GM12892 (cell line): Measurements from ENCODE around the gene EIF2S1.
"Not testable (repeated sequence)": the region's sequence is repeated elsewhere in the genome, so short reads cannot be mapped to it uniquely, and the experiment has no call there.

ENCODE experiments used
- DNase-seq: peaks from one replicate; pipeline ENCODE4 v3.0.0; 2011; ENCODE audit not compliant: insufficient read length
- FAIRE-seq: peaks from 2 replicates; lab custom pipeline; 2011; peaks lifted over from hg19 to GRCh38; lab: Jason Lieb, UNC
- POLR2A ChIP-seq: IDR thresholded peaks from 2 replicates; pipeline ENCODE4 v1.6.1; 2011; ENCODE audit warnings: low read depth, low read length, control low read depth
- POLR2AphosphoS5 ChIP-seq: IDR thresholded peaks from 2 replicates; pipeline ENCODE4 v1.6.1; 2011; ENCODE audit warnings: low read depth, low read length, control low read depth
- TAF1 ChIP-seq: IDR thresholded peaks from 2 replicates; pipeline ENCODE4 v1.6.1; 2011; ENCODE audit warnings: low read depth, mild to moderate bottlenecking, control low read depth, low read length, borderline replicate concordance

Gene EIF2S1

DNA sequence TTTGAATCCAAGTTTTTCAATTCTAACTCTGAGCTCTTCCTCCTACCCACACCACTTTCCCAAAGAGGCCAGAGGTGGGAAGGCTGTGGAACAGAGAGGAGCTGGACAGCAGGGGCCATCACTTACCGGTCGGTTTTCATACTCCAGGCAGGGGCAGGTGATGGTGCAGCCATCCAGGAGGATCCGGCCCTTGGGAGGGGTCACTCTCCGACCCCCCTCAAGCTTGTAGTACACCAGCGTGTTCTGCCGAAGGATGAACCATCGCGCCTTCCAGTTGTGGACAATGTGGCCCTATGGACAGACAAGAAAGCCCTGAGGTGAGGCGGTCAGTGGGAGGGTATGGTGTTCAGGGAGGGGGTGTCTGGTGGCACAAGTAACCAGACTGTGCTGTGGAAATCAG lies 37.4 kb downstream of the EIF2S1 start:
- no peak for DNase-seq
- no peak for FAIRE-seq
- TF ChIP-seq POLR2A (no peak), POLR2AphosphoS5 (no peak), TAF1 (no peak)

DNA sequence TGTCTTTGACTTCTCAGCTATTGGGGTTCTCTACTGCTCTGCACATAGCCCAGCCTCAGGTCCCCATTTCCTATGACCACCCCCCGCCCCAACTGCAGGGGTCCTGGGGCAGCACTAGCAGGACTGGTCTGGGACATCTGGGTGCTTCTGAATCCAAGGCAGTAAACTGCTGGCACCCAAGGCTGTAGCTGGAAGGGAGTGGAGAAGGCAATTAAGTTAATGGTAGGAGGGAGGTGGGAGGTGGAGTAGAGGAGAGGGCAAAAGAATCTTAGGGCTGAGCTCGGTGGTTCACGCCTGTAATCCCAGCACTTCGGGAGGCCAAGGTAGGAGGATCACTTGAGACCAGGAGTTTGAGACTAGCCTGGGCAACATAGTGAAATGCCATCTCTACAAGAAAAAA lies 40.3 kb downstream of the EIF2S1 start:
- FAIRE-seq = no peak
- TF ChIP-seq POLR2A (no peak), POLR2AphosphoS5 (no peak), TAF1 (no peak)
- DNase-seq = no peak

DNA sequence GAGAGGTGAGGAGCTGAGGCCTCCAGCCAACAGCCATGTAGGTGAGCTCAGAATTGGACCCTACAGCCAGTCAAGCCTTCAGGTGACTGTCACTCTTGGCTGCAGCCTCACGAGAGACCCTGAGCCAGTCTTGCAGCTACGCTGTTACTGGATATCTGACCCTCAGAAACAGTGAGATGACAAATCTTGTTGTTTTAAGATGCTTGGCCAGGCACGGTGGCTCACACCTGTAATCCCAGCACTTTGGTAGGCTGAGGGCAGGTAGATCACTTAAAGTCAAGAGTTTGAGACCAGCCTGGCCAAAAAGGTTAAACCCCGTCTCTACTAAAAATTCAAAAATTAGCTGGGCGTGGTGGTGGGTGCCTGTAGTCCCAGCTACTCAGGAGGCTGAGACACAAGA lies 45.6 kb downstream of the EIF2S1 start:
- FAIRE-seq (no peak), DNase-seq (no peak)
- TF ChIP-seq POLR2AphosphoS5 (no peak), POLR2A (no peak), TAF1 (no peak)

DNA sequence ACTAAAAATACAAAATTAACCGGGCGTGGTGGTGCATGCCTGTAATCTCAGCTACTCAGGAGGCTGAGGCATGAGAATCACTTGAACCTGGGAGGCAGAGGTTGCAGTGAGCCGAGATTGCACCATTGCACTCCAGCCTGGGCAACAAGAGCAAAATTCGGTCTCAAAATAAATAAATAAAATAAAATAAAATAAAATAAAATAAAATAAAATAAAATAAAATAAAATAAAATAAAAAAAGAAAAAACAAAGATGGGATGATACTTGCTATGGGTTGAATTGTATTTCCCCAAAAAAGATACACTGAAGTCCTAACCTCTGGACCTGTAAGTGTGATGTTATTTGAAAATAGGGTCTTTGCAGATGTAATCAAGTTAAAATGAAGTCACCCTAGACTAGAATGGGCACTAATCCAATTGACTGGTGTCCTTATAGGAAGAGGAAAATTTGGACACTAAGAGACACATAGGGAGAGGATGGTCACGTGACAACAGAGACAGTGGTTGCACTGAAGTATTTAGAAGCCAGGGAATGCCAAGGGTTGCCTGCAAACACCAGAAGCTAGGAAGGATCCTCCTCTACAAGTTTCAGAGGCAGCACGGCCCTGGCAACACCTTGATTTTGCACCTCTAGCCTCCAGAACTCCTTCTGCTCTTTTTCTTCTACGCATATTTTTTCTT lies 48.1 kb downstream of the EIF2S1 start:
- DNase-seq, FAIRE-seq: not testable (repeated sequence)

DNA sequence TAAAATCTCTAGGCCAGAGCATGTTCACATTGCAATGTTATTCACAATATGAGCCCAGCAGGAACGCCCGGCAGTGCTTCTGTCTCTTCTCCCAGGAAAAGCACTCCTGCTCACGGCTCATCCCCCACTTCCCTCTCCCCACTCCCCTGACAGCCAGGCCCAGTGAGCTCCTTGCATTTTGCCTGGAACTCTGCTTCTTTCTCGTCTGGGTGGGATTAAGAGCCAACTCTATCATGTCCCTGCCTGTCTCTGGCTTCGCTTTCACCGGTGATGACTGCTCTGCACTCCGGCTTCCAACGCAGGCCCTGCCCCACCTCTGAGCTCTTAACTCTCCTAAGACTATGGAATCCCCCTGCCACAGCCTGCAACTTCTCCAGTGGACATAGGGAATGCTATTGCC lies 49.3 kb downstream of the EIF2S1 start:
- DNase-seq = no peak
- FAIRE-seq = no peak
- TF ChIP-seq TAF1 (no peak), POLR2A (no peak), POLR2AphosphoS5 (no peak)

DNA sequence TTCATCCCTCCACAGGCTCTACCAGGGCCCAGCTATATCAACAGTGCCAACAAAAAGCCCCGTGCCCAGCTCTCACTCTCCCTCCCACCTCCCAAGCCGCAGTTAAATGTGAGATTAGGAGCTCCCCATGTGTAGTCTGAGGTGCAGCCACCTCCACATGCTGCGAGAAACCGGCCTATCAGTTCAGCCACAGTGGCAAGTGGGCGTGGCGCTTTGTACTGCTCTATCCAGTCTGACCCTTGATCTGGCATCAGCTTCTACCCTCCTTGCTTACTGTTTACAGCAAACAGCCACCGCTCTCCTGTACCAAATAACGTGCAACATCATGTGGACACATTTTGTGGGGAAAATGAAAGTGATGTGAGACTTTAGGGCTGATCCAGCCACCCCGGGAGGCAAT lies 50.2 kb downstream of the EIF2S1 start:
- FAIRE-seq = no peak
- DNase-seq = no peak
- TF ChIP-seq POLR2A (no peak), POLR2AphosphoS5 (no peak), TAF1 (no peak)

DNA sequence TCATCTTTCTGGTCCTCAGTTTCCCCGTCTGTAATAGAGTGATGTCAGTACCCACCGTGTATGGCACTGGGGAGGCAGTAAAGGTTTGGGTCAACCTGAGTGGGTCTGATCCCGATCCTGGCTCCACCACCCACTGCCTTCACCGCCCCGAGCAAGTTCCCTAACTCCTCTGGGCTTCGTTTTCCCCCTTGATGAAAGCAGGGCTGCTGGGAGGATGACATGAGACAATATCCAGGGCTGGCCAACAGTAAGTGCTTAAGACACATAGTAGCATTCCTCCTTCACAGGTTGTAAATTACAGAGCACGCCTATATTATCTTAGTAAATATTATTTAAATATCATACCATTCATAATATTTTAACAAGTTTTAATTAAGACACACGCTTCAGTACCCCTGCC lies 51.2 kb downstream of the EIF2S1 start:
- no peak for DNase-seq
- TF ChIP-seq POLR2A (no peak), TAF1 (no peak), POLR2AphosphoS5 (no peak)
- no peak for FAIRE-seq

DNA sequence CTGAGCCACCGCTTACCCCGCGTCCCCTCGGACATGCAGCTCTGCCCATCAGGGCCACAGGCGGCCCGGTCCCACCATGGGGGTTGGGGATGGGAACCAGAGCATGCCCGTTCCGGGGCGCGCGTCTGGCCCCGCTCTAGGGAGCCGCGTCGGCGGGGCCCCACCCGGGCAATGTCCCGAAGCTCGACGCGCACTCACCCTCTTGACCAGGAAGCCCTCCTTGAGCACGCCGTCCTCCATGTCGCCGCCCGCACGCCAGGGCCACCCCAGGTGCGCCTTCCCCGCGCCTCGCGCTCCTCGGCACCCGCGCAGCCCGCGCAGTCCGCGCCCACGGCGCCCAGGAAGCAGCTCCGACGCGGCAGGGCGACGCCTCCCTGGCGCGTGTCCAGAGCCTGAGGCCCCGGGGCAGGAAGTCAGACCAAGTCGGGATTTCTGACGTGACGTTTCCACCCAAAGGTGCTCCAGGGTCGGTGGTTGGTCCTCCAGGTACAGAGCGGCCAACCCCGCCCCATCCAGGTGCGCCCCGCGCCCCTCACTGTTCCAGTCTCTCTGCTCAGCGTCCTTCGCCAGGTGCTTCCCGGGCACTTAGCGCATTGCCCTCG lies 51.8 kb downstream of the EIF2S1 start, which contains the start of gene PLEK2:
PLEK2 (minus strand) TSS at position 346 of the 602 bp plus-strand sequence; CDS start at position 240, 106 bp downstream.
- no peak for DNase-seq
- TF ChIP-seq POLR2AphosphoS5 (no peak), POLR2A (no peak), TAF1 (no peak)
- no peak for FAIRE-seq

DNA sequence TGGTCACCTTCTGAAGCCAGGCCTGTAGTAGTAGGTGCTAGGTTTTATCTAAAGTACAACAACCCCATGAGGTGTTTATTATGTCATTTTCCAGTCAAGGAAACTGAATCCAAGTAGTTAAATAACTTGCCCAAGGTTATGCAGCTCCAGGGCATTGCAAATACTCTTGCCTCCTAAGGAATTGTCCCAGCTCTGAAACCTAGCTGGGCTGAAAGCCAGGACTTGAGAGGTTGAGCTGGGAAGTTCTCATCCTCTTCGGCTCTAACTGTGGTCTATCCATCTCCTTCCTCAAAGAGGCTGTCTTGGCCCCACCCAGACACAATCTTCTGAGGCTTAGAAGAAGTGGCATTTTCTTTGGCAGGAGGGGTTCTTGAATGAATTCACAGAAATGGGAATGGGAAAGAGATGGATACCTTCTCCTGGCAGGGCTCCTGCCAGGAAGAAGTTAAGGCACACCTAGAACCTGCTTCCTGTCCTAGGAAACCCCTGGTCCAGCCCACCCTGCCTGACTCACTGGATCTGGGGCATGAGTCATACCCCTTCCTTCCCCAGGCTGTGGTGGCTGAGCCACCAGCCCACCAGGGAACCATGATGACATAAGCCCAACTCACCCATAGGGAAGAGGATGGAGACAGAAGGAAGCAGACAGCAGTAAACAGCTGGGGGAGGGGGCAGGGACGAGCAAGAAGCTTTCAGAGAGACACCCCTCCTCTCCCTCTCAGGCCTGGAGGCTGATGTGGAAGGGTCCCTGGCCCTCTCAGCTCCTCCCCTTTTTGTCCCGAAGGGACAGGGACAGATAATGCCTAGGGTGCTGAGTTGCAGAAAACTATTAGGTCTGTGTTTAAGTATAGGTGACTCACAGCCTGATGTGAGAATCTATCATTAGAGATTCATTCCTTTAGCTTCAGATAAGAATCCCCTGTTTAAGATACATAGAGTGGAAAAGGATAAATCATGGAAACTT lies 54.0 kb downstream of the EIF2S1 start:
- TF ChIP-seq TAF1 = no peak
- DNase-seq (no peak), FAIRE-seq (no peak)

DNA sequence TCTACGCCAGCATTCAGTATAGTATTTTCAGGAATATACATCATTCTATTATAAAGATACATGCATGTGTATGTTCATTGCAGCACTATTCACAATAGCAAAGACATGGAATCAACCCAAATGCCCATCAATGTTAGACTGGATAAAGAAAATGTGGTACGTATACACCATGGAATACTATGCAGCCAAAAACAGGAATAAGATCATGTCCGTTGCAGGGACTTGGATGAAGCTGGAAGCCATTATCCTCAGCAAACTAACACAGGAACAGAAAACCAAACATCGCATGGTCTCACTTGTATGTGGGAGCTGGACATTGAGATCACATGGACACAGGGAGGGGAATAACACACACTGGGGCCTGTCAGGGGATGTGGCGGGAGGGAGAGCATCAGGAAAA lies 55.5 kb downstream of the EIF2S1 start:
- not testable (repeated sequence) for FAIRE-seq, DNase-seq

DNA sequence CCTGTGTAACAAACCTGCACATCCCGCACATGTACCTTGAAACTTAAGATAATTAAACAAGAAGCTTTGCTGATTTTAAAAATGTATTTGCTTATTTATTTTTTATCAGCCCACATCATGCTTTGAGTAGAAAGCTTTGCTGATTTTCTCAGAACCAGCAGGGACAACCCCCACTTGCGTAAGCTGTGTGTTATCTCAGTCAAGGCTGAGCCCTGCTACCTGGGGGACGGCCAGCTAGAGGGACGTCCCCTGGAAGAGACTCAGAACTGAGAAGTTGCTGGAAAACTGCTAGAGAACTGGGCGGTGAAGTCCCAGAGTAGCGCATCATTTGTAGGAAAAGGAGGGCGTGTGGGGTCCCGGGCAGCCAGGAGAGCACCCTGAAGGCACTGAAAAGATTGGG lies 56.0 kb downstream of the EIF2S1 start:
- TF ChIP-seq TAF1 (no peak), POLR2AphosphoS5 (no peak), POLR2A (no peak)
- no peak for FAIRE-seq

DNA sequence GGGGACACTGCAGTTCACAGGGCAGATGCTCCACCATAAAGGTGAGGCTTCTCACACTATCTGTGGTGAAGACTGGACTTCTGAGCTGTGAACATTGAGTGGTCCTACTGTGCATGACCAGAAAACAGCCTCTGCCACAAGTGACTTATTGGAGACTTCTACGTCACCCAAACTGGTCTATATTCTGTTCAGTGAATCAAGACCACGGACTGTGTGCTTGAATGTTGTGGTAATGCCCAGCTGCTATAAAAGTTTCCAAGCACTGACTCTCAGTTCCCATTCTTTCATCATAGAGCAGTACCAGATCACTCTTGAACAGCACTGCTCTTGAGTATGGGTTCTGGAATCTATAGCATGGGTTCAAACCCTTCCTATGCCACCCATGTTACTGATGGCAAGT lies 56.7 kb downstream of the EIF2S1 start:
- no peak for DNase-seq
- TF ChIP-seq POLR2A = no peak
- no peak for TF ChIP-seq TAF1
- no peak for TF ChIP-seq POLR2AphosphoS5
- no peak for FAIRE-seq

More for the DNA sequence above, 56.0 kb downstream of the EIF2S1 start:
- no peak for DNase-seq
